GM23338 (cell line): ENCODE results near the gene PUM2.
A peak's percentile ranks its signal among the peaks of the same experiment; 100 is the strongest.

Source experiments
- CREB1 ChIP-seq: fragments of 250-450 bp; sonication (Bioruptor Pico); IDR thresholded peaks from 2 replicates; pipeline ENCODE4 v1.5.0; 2020; ENCODE audit warnings: low read depth, mild to moderate bottlenecking, moderate library complexity
- CTCF ChIP-seq, 2 experiments: fragments of 200-600 bp in 1 of 2; sonication (generic) in 1 of 2; conservative IDR thresholded peaks; 2 replicates each; pipeline versions ENCODE4 v1.5.1 to v1.6.1; 2016 to 2017; ENCODE audit warnings: antibody characterized with exemption in 2 of 2, low read depth in 2 of 2, mild to moderate bottlenecking in 2 of 2, moderate library complexity in 1 of 2
- EZH2 ChIP-seq: fragments of 200-600 bp; sonication (generic); IDR thresholded peaks from one replicate; pipeline ENCODE4 v1.8.0; 2017; ENCODE audit warnings: antibody characterized with exemption, mild to moderate bottlenecking, low read depth; ENCODE audit not compliant: unreplicated experiment
- EZH2phosphoT487 ChIP-seq: fragments of 200-600 bp; sonication (generic); IDR thresholded peaks from one replicate; pipeline ENCODE4 v1.8.1; 2018; ENCODE audit warnings: antibody characterized with exemption; ENCODE audit not compliant: unreplicated experiment
- JUNB ChIP-seq: IDR thresholded peaks from one replicate; pipeline ENCODE4 v1.6.1; 2016; ENCODE audit warnings: antibody characterized with exemption; ENCODE audit not compliant: unreplicated experiment
- POLR2AphosphoS5 ChIP-seq: IDR thresholded peaks from 2 replicates; pipeline ENCODE4 v1.6.1; 2016; ENCODE audit warnings: antibody characterized with exemption, low read depth
- REST ChIP-seq: IDR thresholded peaks from one replicate; pipeline ENCODE4 v1.6.1; 2018; ENCODE audit warnings: antibody characterized with exemption; ENCODE audit not compliant: unreplicated experiment
- STAT1 ChIP-seq: IDR thresholded peaks from one replicate; pipeline ENCODE4 v1.6.1; 2016; ENCODE audit warnings: antibody characterized with exemption; ENCODE audit not compliant: unreplicated experiment
- ZNF462 ChIP-seq: fragments of 250-450 bp; sonication (Bioruptor Pico); IDR thresholded peaks from 2 replicates; pipeline ENCODE4 v1.5.0; 2020; ENCODE audit warnings: mild to moderate bottlenecking, moderate library complexity

DNA sequence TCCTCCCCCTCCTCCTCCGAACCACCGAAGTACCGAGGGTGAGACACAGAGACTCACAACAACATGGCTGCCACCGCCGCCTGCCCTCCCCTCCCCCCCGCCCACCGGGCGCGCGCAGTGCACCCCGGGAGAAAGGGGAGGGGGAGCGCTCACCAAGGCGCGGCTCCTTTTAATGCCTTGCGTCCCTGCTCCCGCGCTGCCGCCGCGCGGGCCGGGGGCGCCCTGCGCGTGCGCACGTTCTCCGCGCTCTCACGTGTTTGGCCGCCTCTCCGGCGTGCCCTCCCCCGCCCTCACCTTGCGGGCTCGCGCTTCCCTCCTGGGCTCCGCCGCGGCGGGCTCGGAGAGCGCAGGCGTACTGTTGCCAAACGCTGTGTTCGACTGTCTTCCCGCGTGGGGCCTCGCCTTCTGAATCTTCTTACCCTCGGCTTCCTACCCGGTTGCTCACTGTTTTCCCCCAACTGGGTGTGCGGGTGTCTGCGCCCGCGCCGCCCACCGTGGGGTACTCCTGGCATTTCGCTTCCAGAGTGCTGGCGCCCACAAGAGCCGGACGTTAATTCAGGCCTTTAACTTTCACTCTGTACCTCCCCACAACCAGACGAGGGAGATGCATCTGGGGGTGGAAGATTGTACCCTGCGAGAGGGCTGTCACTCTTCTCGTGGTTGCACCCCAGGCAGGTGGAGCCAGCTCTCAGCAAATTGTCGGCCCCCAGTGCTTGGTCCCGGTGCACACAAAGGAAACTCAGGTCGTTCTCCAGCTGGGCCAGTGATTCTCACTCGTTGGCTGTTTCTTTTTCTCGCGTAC is at the start of gene PUM2:
- no peak for TF ChIP-seq JUNB
- TF ChIP-seq POLR2AphosphoS5, result peak; percentile 96
- no peak for TF ChIP-seq CTCF (conservative IDR thresholded peaks at IDR 0.05; ENCODE audit: low read depth in 2 of 2)
- TF ChIP-seq ZNF462 (CRISPR knock-in tag), result no peak
- TF ChIP-seq CREB1 (CRISPR knock-in tag), result peak; percentile 61
- TF ChIP-seq EZH2, result no peak
- TF ChIP-seq REST, result peak; percentile 34
- TF ChIP-seq EZH2phosphoT487, result no peak
- TF ChIP-seq STAT1, result no peak
